HG02623 (cell line): ENCODE measurements around the gene ARAP1.
A peak's percentile ranks its signal among the peaks of the same experiment; 100 is the strongest.

Experiments
- ATAC-seq: cut with Tn5 transposase; IDR thresholded peaks from one replicate; pipeline ENCODE4 v1.9.1; 2021; ENCODE audit warnings: moderate library complexity; ENCODE audit not compliant: unreplicated experiment

Gene ARAP1

DNA sequence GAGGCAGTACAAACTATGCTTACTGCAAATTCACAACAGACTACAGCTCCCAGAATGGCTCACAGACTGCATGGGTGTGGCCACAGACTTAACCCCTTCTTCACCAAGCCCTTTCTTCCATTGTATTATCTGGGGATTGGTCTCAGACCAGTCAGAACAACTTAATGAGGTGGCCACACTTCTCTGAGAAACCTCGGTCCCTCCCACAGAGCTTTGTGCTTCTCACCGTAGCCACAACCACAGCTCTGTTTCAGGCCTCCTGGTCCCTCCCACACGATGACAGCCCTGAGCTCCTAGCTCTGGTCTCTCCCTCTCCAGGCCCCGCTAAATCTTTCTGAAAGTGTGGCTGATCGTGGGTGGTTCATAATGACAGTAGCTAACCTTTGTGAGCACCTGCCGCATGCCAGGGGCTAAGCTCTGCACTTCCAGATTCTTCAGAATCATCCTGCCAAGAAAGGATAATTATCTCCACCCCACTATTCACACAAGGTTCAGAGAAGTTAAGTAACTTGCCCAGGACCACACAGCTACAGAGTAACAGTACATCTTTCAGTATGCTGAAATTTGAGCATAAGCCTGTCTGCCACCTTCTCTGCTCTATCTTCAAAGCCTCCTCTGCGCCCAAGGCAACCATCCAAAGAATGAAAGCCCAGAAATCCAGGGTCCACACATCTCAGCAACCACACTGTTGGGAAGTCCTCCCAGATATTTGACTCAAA, 83.4 kb downstream of the ARAP1 start:
- ATAC-seq: peak; percentile 78

DNA sequence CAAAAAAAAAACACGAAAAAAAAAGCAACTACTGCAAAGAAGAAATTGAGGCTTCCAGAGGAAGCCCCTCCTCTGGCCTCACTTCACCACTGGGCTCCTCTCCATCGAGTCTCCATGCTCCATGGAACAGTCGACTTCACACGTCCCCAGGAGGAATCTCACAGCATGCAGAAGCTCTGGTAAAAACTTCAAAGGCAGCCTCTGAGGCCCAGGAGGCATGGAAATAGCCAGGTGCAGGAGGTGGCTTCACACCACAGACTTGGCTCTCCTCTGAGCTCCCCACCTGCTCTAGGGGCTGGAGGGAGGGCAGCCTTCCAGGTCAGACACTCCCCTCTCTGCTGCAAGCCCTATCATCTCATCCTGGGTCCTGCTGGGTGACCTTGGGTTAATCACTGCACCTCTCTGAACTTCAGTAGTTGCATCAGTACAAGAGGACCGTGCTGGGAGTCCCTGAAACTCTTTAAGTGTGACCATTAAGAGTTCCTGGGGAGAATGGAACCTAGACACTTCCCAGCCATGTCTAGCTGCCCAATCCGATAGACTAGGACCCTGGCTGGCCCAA, 86.2 kb downstream of the ARAP1 start:
- ATAC-seq: no peak

GRCh38 chr11:72662036-72662435, 90.2 kb downstream of the ARAP1 start:
- no peak for ATAC-seq

DNA sequence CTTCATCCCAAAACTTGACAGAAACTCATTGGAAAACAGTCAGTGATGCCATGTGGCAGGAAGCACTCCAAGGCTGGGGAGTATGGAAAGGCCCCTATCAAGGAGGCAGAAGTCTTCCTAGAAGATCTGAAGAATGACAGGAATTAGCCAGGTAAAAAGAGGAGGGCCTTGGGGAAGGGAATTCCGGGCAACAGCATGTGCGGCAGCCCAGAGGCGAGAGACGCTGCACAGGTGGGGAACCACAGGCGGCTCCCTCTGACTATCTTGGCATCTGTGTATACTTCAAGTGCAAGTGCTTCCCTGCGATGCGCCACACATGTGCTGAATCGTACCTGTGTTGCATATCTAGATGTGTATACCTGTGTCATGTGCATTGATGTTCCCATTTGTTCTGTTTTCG, 90.7 kb downstream of the ARAP1 start:
- no peak for ATAC-seq

- no peak for ATAC-seq
These were observed 93.1 kb downstream of the ARAP1 start for GRCh38 chr11:72658989-72659640.

GRCh38 chr11:72657411-72658100, 94.7 kb downstream of the ARAP1 start:
- no peak for ATAC-seq

- no peak for ATAC-seq
These were observed 96.2 kb downstream of the ARAP1 start for GRCh38 chr11:72655896-72656464.

GRCh38 chr11:72655014-72655413, 97.2 kb downstream of the ARAP1 start:
- ATAC-seq: no peak

DNA sequence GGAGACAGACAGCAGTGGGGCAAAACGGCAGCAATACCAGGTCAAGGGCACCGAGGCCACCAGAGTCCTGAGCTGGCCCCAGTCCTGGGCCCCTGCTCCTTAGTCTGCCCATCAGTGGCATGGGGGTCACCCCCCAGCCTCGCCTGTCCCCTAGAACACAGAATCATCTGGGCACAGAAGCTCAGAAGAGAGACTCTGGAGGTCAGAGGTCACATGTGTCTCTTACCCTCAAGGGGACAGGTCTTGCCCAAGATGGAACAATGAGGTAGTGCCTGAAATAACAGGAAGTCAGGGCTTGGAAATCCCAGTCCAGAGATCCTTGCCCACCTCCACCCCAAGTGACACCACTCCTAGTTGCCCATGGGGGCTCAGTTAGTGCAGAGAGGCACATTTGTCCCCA, 98.6 kb downstream of the ARAP1 start:
- ATAC-seq: no peak

DNA sequence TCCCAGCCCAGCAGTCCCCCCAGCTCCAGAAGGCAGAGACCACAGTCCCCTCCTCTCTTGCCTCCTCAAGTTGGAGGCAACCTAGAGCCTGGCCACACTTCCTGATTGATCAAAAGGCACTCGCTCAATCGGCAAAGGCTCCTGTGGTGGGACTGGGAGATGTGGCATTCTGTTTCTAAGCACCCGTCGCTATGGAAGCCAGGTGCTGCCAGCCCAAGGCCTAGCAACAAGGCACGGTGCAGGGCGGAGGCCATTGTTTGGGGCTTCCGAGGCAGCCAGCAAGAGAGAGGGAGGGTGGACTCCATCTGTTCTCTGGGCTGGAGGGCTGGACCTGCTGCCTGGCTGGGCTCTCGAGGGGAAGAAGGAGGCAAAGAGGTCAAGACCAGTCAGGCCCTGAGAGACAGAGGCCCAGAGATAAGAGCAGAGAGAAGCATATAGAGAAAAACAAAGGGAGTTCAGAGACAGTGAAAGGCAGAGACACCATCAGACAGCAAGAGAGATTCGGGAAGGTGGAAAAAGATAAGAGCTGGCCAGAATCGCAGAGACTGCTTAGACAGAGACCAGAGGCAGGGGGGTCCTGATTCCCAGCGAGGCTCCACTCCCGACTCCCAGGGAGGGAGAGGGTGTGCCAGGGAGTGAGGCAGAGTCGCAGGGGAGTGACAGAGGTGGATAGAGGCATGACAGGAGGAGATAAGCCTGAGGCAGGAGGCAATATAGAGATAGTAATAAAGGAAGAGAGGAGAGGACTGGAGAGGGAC, 99.2 kb downstream of the ARAP1 start:
- ATAC-seq: no peak

GRCh38 chr11:72652133-72652532, 100.1 kb downstream of the ARAP1 start:
- no peak for ATAC-seq

DNA sequence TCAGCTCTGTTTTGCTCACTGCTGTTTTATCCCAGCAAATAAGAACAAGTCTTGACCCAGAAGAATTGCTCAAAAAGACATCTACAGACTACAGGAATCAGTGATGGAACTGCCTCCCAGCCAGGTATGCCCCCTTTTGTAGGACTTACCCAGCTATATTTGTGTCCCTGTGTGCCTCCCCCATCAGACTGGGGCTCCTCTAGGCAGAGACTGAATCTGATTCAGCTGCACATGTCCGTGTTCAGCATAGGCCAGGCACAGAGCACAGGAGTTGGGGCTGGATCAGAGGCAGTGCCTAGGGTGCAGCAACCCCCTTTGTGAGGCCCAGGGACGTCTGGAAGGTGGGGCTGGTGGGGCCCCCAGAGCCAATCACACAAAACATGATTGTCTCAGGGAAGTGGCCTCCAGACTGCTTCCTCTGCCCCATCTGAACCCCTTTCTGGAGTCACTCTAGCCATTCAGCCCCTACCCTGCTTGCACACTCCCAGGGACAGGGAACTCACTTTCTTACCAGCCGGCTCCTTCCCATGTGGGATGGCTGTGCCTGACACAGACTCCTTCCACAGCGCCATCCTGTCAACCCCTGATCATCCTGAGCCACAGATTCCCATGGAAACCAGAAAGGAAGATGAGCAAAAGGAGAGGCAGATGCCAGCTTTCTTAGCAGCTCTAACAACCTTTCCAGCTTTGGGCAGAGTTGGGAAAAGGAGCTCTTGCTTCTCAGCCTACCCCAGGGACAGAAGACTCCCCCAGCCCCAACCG, 102.8 kb downstream of the ARAP1 start:
- no peak for ATAC-seq

DNA sequence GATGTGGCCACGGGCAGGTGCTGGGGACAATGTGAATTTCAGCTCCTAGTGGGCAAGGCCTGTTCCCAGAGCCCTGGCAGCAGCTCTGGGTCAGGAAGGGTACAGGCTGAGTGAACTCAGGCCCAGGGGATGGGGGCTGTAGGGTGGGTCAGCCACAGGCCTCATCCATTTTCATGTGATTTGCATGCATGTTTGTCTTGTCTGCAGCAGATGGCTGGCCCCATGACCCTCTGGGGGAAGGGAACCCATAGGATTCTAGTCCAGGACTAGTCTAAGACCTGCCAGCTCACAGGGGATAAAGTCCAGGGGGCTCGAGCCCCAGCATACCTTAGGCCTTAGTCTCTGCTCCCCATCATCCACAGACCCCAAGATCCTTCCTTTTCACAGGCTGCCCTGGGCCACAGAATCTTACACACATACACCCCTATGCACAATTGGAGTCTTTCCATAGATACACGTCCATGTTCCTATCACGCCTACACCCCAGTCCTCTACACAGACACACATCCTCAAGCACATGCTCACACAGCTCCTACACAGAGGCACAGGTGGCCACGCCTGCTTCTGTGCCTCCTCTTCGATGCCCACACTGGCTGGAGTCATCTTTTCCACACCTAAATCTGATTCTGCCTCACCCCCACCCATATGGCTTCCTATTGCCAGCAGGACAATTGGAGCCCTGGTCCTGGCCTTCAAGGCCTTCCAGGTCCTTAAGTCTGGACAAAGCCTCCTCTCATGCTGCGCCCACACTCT, 103.6 kb downstream of the ARAP1 start:
- no peak for ATAC-seq

DNA sequence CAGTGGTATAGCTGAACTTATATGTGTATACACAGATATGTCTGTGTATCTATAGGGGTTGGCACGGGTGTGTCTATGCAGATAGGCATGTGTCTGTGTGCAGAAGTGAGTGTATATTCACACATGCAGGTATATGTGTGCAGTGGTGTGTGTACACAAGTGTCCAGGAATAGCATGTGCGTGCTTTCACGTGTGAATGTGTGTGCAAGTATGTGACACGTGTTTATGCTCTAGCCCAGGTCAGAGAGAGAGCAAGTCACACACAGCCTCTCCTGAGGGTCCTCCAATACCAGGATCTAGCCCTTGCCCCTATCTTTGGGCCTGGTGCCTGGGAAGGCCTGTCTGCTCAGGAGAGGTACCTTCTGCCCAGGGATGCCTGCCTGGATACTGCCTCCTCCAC, 104.3 kb downstream of the ARAP1 start:
- no peak for ATAC-seq

- no peak for ATAC-seq
These were observed 105.7 kb downstream of the ARAP1 start for GRCh38 chr11:72646472-72646871.

GRCh38 chr11:72646024-72646423, 106.2 kb downstream of the ARAP1 start:
- no peak for ATAC-seq

DNA sequence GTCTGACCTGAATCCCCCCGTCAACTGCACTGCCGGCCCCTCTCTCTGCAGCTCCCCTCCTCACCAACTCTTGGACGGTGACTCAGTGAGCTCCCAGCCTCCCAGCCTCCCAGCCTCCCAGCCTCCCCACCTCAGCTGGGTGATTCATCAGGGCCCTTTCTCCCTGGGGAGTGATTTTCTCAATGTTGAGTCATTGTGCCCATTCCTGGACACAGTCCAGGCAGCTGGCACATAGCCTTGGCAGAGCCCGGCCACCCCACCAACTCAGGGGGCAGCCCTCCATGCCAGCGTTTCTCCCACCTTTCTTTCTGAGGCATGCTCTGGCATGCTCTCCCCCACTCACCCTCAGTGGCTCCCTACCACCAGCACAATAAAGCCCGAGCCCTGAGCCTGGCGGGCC, 108.7 kb downstream of the ARAP1 start:
- no peak for ATAC-seq

DNA sequence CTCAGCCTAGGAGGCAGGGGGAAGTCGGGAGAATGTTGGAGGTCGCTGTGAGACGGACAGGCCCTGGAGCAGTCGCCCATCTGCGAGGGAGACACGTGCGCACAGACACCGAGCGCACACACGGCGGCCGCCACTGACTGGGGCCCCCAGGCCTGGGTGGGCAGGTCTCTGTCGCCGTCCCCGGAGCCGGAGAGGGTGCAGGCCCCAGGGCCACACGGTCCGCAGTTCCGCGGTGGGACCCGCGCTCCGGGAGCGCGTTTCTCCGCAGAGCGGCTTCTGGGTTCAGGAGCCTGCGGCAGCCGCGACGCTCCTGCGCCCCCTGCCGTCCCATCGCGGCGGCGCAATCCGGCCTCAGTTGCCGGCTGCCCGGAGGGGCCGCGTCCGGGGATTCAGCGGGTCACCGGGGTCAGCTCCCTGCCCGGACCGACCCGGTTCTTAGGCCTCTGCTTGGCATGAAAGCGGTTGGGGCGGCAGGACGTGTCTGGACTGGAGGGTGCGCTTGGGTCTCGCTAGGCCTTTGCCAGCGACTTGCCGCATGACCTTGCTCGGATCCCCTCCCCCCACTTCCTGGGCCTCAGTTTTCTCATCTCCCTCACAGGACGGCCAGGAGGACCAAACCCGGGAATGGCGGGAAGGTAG, 109.2 kb downstream of the ARAP1 start:
- no peak for ATAC-seq
